Naive thymus-derived CD4-positive, alpha-beta T cell (primary cell): ENCODE results near the gene SENP3. TPM values are rescaled to one million over a fixed set of nuclear protein-coding genes. Genes with fewer than 3 reads are reported as not detected.

Source experiments
- ATAC-seq: fragments of 150-1000 bp; cut with Tn5 transposase; 2 replicates; pipeline ENCODE4 v1.10.0; 2021; ENCODE audit warnings: mild to moderate bottlenecking, moderate library complexity
- CTCF ChIA-PET: fragments of 350-600 bp; sonication (Branson Sonifier 250); formaldehyde crosslinking; loops from one replicate; lab custom pipeline; 2021; ENCODE audit warnings: antibody characterized with exemption; lab: Charles Lee
- POLR2A ChIA-PET: fragments of 350-600 bp; sonication (Branson Sonifier 250); formaldehyde crosslinking; loops from one replicate; lab custom pipeline; 2021; ENCODE audit warnings: antibody characterized with exemption, inconsistent platforms; lab: Charles Lee
- DNase-seq, 9 donors: peaks; one replicate each; pipeline versions ENCODE4 v3.0.0 to v3.0.0-alpha.2; 2020 to 2022; ENCODE audit warnings: mixed read lengths in 1 of 9
- H3K27ac ChIP-seq: one replicate; pipeline ENCODE4 v1.7.0; 2013; ENCODE audit warnings: mild to moderate bottlenecking, low read depth, low read length, moderate library complexity
- H3K27me3 ChIP-seq, 2 donors: one replicate each; pipeline ENCODE4 v1.7.0; 2013; ENCODE audit warnings: low read length in 2 of 2, mild to moderate bottlenecking in 2 of 2, moderate library complexity in 2 of 2; ENCODE audit not compliant: control insufficient read depth in 2 of 2, insufficient read depth in 2 of 2
- H3K36me3 ChIP-seq, 3 experiments: 1 replicate in 2 of 3; 2 replicates in 1 of 3; pipeline ENCODE4 v1.7.0; 2013; ENCODE audit warnings: low read length in 3 of 3, mild to moderate bottlenecking in 3 of 3, moderate library complexity in 1 of 3; ENCODE audit not compliant: insufficient read depth in 3 of 3, control insufficient read depth in 2 of 3
- H3K4me1 ChIP-seq, 2 donors: one replicate each; pipeline ENCODE4 v1.7.0; 2013; ENCODE audit warnings: low read length in 2 of 2, mild to moderate bottlenecking in 2 of 2, moderate library complexity in 1 of 2; ENCODE audit not compliant: control insufficient read depth in 2 of 2, insufficient read depth in 2 of 2
- H3K4me3 ChIP-seq: 2 replicates; pipeline ENCODE4 v1.7.0; 2013; ENCODE audit warnings: mild to moderate bottlenecking, low read length
- H3K9me3 ChIP-seq, 3 experiments: 1 replicate in 2 of 3; 2 replicates in 1 of 3; pipeline ENCODE4 v1.7.0; 2013; ENCODE audit warnings: low read length in 3 of 3; ENCODE audit not compliant: control insufficient read depth in 2 of 3
- H3K27ac Mint-ChIP-seq, 9 donors: one replicate each; pipeline ENCODE4 v1.8.0; 2020 to 2022; ENCODE audit warnings: mixed read lengths in 9 of 9, mild to moderate bottlenecking in 8 of 9, moderate library complexity in 5 of 9, inconsistent platforms in 2 of 9
- H3K27me3 Mint-ChIP-seq, 5 donors: one replicate each; pipeline ENCODE4 v1.8.0; 2021 to 2022; ENCODE audit warnings: mixed read lengths in 5 of 5, mild to moderate bottlenecking in 1 of 5
- H3K36me3 Mint-ChIP-seq, 5 donors: one replicate each; pipeline ENCODE4 v1.8.0; 2020 to 2022; ENCODE audit warnings: mixed read lengths in 5 of 5, mild to moderate bottlenecking in 3 of 5, inconsistent platforms in 1 of 5
- H3K4me1 Mint-ChIP-seq, 7 donors: one replicate each; pipeline ENCODE4 v1.8.0; 2020 to 2022; ENCODE audit warnings: mixed read lengths in 7 of 7, mild to moderate bottlenecking in 3 of 7, inconsistent platforms in 1 of 7
- H3K4me3 Mint-ChIP-seq, 10 donors: one replicate each; pipeline ENCODE4 v1.8.0; 2020 to 2022; ENCODE audit warnings: mild to moderate bottlenecking in 10 of 10, mixed read lengths in 10 of 10, moderate library complexity in 6 of 10, inconsistent platforms in 2 of 10
- H3K9me3 Mint-ChIP-seq, 11 donors: one replicate each; pipeline ENCODE4 v1.8.0; 2020 to 2022; ENCODE audit warnings: mixed read lengths in 11 of 11, mild to moderate bottlenecking in 4 of 11, inconsistent platforms in 1 of 11, moderate library complexity in 1 of 11
- intact Hi-C, 2 donors: fragments of 100-400 bp; cut with micrococcal nuclease; formaldehyde crosslinking; loops; one replicate each; pipeline ENCODE4 v1.15.1; 2023
- polyA plus RNA-seq, 2 donors: library from polyadenylated mRNA; unstranded; fragments of 300-500 nt; fragmentation: Illumina TruSeq; gene quantifications; one replicate each; pipeline ENCODE4 v1.2.3, GENCODE V29; 2021
- total RNA-seq, 6 experiments: library from RNA in 5 of 6; stranded (reverse) in 5 of 6; gene quantifications; 1 replicate in 5 of 6; 2 replicates in 1 of 6; pipeline ENCODE4 v1.2.3 and lab custom pipeline; 2021 to 2026

Gene SENP3
- total and polyA plus RNA-seq, 7 experiments from 2014 or later = 13.2 to 43.8 (median 36.1) TPM

- H3K9me3 Mint-ChIP-seq = peaks cover 0 to 6% (median 0%) of the 10 kb centered on the region in 11 donors
Observed at GRCh38 chr17:7572338-7572587, 10.5 kb downstream of the SENP3 start.

GRCh38 chr17:7572588-7573323 lies 11.0 kb downstream of the SENP3 start:
- peak; percentile 91 for ATAC-seq

More at GRCh38 chr17:7572338-7572587, 10.5 kb downstream of the SENP3 start:
- peaks cover 21 to 31% of the 10 kb centered on the region in 2 donors for H3K4me1 ChIP-seq
- ChIA-PET POLR2A (interaction anchor here (1.0 to 8.2 kb wide), 11 partner anchors 8 to 136 kb away, joined by 3 to 108 read pairs (median 6); partner anchors contain the start of genes MPDU1, POLR2A, SAT2 and SENP3), CTCF (no interaction called here)
- intact Hi-C loops = loop anchor here (1.0 to 10.0 kb wide), 29 partner anchors 11 to 618 kb away; partner anchors contain the start of genes ELP5 (in 2 of the 2), PER1 (in 2 of the 2), POLR2A (in 2 of the 2) and SENP3 (in 2 of the 2)
- H3K36me3 ChIP-seq = peaks cover 28 to 70% (median 34%) of the 10 kb centered on the region in 3 experiments
- Mint-ChIP-seq H3K4me1 (peaks cover 12 to 61% (median 43%) of the 10 kb centered on the region in 7 donors), H3K4me3 (peak overlapping the region; percentile 90 to 100 (median 98)), H3K27me3 (peaks cover 0 to 5% (median 0%) of the 10 kb centered on the region in 5 donors), H3K36me3 (peaks cover 4 to 55% (median 27%) of the 10 kb centered on the region in 5 donors), H3K27ac (peak overlapping the region; percentile 94 to 99 (median 98))
- DNase-seq (no peak), ATAC-seq (no peak)
- H3K27ac ChIP-seq = peak overlapping the region; percentile 78
- H3K4me3 ChIP-seq = peak overlapping the region; percentile 72
- no peaks in the 10 kb centered on the region for H3K9me3 ChIP-seq
- no peaks in the 10 kb centered on the region for H3K27me3 ChIP-seq

GRCh38 chr17:7573324-7574080 lies 11.8 kb downstream of the SENP3 start:
- peaks cover 21 to 31% of the 10 kb centered on the region in 2 donors for H3K4me1 ChIP-seq
- peaks cover 4 to 59% (median 35%) of the 10 kb centered on the region in 5 donors for H3K36me3 Mint-ChIP-seq
- H3K27ac ChIP-seq = peak overlapping the region; percentile 96
- peaks cover 9 to 66% (median 53%) of the 10 kb centered on the region in 7 donors for H3K4me1 Mint-ChIP-seq
- peaks cover 0 to 8% (median 0%) of the 10 kb centered on the region in 11 donors for H3K9me3 Mint-ChIP-seq
- H3K36me3 ChIP-seq = peaks cover 37 to 78% (median 45%) of the 10 kb centered on the region in 3 experiments
- H3K4me3 ChIP-seq = peak overlapping the region; percentile 91
- POLR2A ChIA-PET = interaction anchor here (0.6 to 8.2 kb wide), 23 partner anchors 10 to 803 kb away, joined by 3 to 108 read pairs (median 4); partner anchors contain the start of genes ACAP1, ATP1B2, CNTROB and CTDNEP1
- peak; percentile 80 to 92 (median 89) for DNase-seq
- intact Hi-C loops = loop anchor here (1.0 to 10.0 kb wide), 18 partner anchors 10 to 581 kb away; partner anchors contain the start of genes ELP5 (in 2 of the 2), PER1 (in 2 of the 2), ATP1B2 (in 1 of the 2) and BCL6B (in 1 of the 2)
- H3K27ac Mint-ChIP-seq = peak overlapping the region; percentile 94 to 99 (median 98)
- ATAC-seq = peak; percentile 60
- peak overlapping the region; percentile 90 to 100 (median 98) for H3K4me3 Mint-ChIP-seq
- H3K9me3 ChIP-seq = no peaks in the 10 kb centered on the region
- CTCF ChIA-PET = interaction anchor here (1.0 to 2.2 kb wide), 2 partner anchors 13 to 14 kb away, joined by 6 to 11 read pairs; partner anchors contain the start of gene SENP3
- H3K27me3 ChIP-seq = no peaks in the 10 kb centered on the region
- peaks cover 0 to 5% (median 0%) of the 10 kb centered on the region in 5 donors for H3K27me3 Mint-ChIP-seq

More at GRCh38 chr17:7572588-7573323, 11.0 kb downstream of the SENP3 start:
- Mint-ChIP-seq H3K4me3 (peak overlapping the region; percentile 90 to 100 (median 98)), H3K27me3 (peaks cover 0 to 5% (median 0%) of the 10 kb centered on the region in 5 donors), H3K36me3 (peaks cover 4 to 55% (median 31%) of the 10 kb centered on the region in 5 donors), H3K4me1 (peaks cover 9 to 62% (median 48%) of the 10 kb centered on the region in 7 donors), H3K27ac (peak overlapping the region; percentile 94 to 99 (median 98)), H3K9me3 (peaks cover 0 to 8% (median 0%) of the 10 kb centered on the region in 11 donors)
- intact Hi-C loops = loop anchor here (1.0 to 10.0 kb wide), 29 partner anchors 11 to 618 kb away; partner anchors contain the start of genes ELP5 (in 2 of the 2), MPDU1 (in 2 of the 2), PER1 (in 2 of the 2) and POLR2A (in 2 of the 2)
- H3K36me3 ChIP-seq = peaks cover 33 to 70% (median 39%) of the 10 kb centered on the region in 3 experiments
- CTCF ChIA-PET = no interaction called here
- H3K4me3 ChIP-seq = peak overlapping the region; percentile 91
- POLR2A ChIA-PET = interaction anchor here (1.0 to 8.2 kb wide), 17 partner anchors 9 to 359 kb away, joined by 3 to 108 read pairs (median 5); partner anchors contain the start of genes ACAP1, CNTROB, CTDNEP1 and MPDU1
- no peaks in the 10 kb centered on the region for H3K27me3 ChIP-seq
- peak overlapping the region; percentile 96 for H3K27ac ChIP-seq
- H3K9me3 ChIP-seq = no peaks in the 10 kb centered on the region
- H3K4me1 ChIP-seq = peaks cover 21 to 31% of the 10 kb centered on the region in 2 donors
- DNase-seq = peak; percentile 99 to 100 (median 100)

- Mint-ChIP-seq H3K9me3 (peaks cover 0 to 11% (median 0%) of the 10 kb centered on the region in 11 donors), H3K27me3 (peaks cover 0 to 5% (median 0%) of the 10 kb centered on the region in 5 donors), H3K4me3 (peak overlapping the region; percentile 90 to 100 (median 98)), H3K36me3 (peaks cover 4 to 64% (median 42%) of the 10 kb centered on the region in 5 donors), H3K27ac (peak overlapping the region; percentile 72 to 99 (median 98)), H3K4me1 (peaks cover 14 to 74% (median 62%) of the 10 kb centered on the region in 7 donors)
- no peaks in the 10 kb centered on the region for H3K9me3 ChIP-seq
- H3K4me3 ChIP-seq = peak overlapping the region; percentile 91
- DNase-seq (no peak), ATAC-seq (no peak)
- ChIA-PET POLR2A (interaction anchor here (0.6 to 8.2 kb wide), 25 partner anchors 9 to 802 kb away, joined by 3 to 108 read pairs (median 4); partner anchors contain the start of genes ACAP1, ATP1B2, CNTROB and CTDNEP1), CTCF (interaction anchor here (0.8 to 2.2 kb wide), 4 partner anchors 13 to 113 kb away, joined by 3 to 11 read pairs (median 5); partner anchors contain the start of genes SENP3 and TP53)
- intact Hi-C loops = loop anchor here (5.0 to 10.0 kb wide), 8 partner anchors 38 to 580 kb away; partner anchors contain the start of genes PER1 (in 2 of the 2), BCL6B (in 1 of the 2), CHD3 (in 1 of the 2) and CYB5D1 (in 1 of the 2)
- peaks cover 37 to 84% (median 45%) of the 10 kb centered on the region in 3 experiments for H3K36me3 ChIP-seq
- H3K27ac ChIP-seq = peak overlapping the region; percentile 96
- peaks cover 25 to 38% of the 10 kb centered on the region in 2 donors for H3K4me1 ChIP-seq
- H3K27me3 ChIP-seq = no peaks in the 10 kb centered on the region
Observed at GRCh38 chr17:7574176-7574953, 12.6 kb downstream of the SENP3 start.

GRCh38 chr17:7575481-7575883 lies 13.8 kb downstream of the SENP3 start:
- intact Hi-C loops = loop anchor here in 1 of 2 donors (10.0 kb wide), 2 partner anchors 551 to 579 kb away; partner anchors contain the start of genes BCL6B and PER1
- Mint-ChIP-seq H3K9me3 (peaks cover 0 to 12% (median 0%) of the 10 kb centered on the region in 11 donors), H3K4me3 (peak overlapping the region; percentile 4 to 100 (median 98)), H3K27ac (peak overlapping the region in 5 of 9 donors; percentile 45 to 98 (median 80)), H3K4me1 (peaks cover 23 to 84% (median 69%) of the 10 kb centered on the region in 7 donors), H3K27me3 (peaks cover 0 to 5% (median 0%) of the 10 kb centered on the region in 5 donors), H3K36me3 (peaks cover 4 to 61% (median 36%) of the 10 kb centered on the region in 5 donors)
- Histone ChIP-seq H3K4me3 (no peak overlapping the region), H3K36me3 (peaks cover 37 to 73% (median 45%) of the 10 kb centered on the region in 3 experiments), H3K9me3 (no peaks in the 10 kb centered on the region), H3K27me3 (no peaks in the 10 kb centered on the region), H3K27ac (peak overlapping the region; percentile 96), H3K4me1 (peaks cover 29 to 42% of the 10 kb centered on the region in 2 donors)
- POLR2A ChIA-PET = interaction anchor here (0.6 to 8.2 kb wide), 12 partner anchors 8 to 222 kb away, joined by 3 to 108 read pairs (median 5); partner anchors contain the start of genes MPDU1, POLR2A, SENP3 and SOX15
- no peak for ATAC-seq
- DNase-seq = no peak
- CTCF ChIA-PET = interaction anchor here (0.5 to 2.2 kb wide), 4 partner anchors 15 to 246 kb away, joined by 3 to 11 read pairs (median 4); partner anchors contain the start of genes SENP3 and TNFSF13
